Fibroblast of the aortic adventitia (primary cell): ENCODE data around the gene GMDS. TPM values are rescaled to one million over a fixed set of nuclear protein-coding genes. Genes with fewer than 3 reads are reported as not detected.

ENCODE experiments used
- DNase-seq: peaks from one replicate; pipeline ENCODE4 v3.0.0-alpha.2; 2010; ENCODE audit warnings: low read depth
- H3K4me3 ChIP-seq: 2 replicates; pipeline ENCODE4 v1.5.1; 2011; ENCODE audit warnings: low read depth, mild to moderate bottlenecking, control low read depth, low read length, moderate library complexity
- total RNA-seq: library from RNA; depleted of rRNA; stranded (reverse); fragments of >200 nt; gene quantifications from 2 replicates; pipeline ENCODE4 v1.2.3, GENCODE V29; 2012; ENCODE audit warnings: low replicate concordance
- TF ChIP-seq, protein P1 (sequence below): IDR thresholded peaks from 2 replicates; pipeline ENCODE4 v1.5.1; 2011; ENCODE audit warnings: mild to moderate bottlenecking, low read length, control low read depth, inconsistent platforms; ENCODE audit not compliant: insufficient read depth

Gene GMDS
- total RNA-seq, 1 donor = 15.9 TPM

DNA sequence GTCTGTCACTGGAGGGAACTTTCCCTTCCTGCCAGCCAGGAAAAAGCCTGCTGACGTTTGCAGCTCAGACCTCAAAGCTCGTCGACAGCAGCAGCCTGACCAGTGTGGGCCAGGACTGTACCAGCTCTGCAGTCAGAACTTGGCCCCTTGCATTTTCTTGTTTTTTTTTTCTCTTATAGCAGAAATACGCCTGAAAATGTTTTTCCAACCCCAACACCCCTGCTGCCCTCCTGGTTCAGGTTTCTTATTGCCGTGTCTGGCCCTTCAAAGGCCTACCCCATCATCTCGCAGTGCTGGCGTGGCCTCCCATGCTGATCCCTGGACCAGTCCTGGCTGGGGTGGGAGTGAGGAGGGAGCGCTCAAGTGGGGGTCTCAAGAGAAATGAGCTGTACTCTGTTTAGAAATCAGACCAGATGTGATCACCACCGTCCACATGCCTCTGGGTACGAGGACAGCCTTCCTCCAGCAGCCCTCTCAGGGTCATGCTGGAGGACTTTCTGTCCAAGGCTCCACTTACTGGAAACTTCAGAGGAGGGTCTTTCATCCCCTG is 466.6 kb downstream of the GMDS start:
- H3K4me3 ChIP-seq = no peak overlapping the region
- TF ChIP-seq, protein P1, sequence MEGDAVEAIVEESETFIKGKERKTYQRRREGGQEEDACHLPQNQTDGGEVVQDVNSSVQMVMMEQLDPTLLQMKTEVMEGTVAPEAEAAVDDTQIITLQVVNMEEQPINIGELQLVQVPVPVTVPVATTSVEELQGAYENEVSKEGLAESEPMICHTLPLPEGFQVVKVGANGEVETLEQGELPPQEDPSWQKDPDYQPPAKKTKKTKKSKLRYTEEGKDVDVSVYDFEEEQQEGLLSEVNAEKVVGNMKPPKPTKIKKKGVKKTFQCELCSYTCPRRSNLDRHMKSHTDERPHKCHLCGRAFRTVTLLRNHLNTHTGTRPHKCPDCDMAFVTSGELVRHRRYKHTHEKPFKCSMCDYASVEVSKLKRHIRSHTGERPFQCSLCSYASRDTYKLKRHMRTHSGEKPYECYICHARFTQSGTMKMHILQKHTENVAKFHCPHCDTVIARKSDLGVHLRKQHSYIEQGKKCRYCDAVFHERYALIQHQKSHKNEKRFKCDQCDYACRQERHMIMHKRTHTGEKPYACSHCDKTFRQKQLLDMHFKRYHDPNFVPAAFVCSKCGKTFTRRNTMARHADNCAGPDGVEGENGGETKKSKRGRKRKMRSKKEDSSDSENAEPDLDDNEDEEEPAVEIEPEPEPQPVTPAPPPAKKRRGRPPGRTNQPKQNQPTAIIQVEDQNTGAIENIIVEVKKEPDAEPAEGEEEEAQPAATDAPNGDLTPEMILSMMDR = no peak
- DNase-seq = no peak

DNA sequence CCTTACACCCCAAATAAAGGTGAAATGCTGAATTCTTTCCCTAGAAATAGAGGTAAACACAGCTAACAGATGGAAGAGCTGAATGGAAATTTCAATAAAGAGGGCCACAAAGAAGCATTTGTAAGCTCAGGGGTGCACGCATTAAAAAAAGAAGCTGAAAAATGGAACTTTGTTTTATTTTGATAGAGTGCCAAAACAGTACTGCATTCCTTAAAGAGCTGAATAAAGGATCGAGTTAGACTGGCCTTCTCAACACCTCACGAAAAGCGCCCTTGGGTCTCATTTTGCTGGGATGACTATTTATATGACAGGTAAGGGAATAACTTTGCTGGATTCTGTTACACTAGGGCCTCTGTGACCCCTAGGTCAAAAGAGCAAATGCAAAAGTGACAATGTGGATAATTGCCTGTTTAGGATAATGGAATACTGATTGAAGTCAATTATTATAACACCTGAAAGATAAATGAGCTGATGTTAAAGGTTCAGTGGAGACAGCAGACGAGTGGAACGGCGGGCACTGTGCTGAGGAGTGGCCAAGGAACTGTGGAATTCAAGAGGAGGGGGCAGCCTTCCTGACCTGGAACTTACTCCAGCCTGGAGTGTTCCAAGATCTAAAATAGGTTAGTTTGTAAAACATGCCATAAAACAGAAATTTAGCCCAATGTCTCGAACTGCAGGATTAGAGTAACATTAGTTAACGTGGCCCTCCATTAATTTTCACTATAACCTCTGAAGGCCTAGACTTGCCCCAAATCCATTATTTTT is 467.3 kb downstream of the GMDS start:
- no peak overlapping the region for H3K4me3 ChIP-seq
- TF ChIP-seq, protein P1 = no peak

DNA sequence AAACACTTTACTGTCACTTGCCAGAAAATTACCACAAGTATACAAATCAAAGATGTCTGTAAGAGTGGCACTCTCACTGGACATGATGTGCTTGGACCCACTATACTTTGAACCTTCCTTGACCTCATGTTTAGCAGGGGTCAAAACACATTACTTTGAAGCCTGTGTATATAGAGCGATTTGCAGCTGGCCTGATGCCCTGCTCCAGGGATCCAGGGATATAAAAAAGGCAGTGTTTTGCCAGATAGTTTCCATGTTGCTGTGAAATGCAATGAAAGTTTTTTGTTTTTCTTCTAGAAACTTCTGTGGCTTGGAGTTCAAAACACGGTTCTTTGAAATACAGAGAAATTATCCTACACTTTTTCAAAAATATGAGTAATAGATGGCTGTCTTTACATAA is 470.0 kb downstream of the GMDS start:
- TF ChIP-seq, protein P1 = no peak
- DNase-seq = no peak
- H3K4me3 ChIP-seq = no peak overlapping the region

More for the DNA sequence above, 467.3 kb downstream of the GMDS start:
- no peak for DNase-seq

DNA sequence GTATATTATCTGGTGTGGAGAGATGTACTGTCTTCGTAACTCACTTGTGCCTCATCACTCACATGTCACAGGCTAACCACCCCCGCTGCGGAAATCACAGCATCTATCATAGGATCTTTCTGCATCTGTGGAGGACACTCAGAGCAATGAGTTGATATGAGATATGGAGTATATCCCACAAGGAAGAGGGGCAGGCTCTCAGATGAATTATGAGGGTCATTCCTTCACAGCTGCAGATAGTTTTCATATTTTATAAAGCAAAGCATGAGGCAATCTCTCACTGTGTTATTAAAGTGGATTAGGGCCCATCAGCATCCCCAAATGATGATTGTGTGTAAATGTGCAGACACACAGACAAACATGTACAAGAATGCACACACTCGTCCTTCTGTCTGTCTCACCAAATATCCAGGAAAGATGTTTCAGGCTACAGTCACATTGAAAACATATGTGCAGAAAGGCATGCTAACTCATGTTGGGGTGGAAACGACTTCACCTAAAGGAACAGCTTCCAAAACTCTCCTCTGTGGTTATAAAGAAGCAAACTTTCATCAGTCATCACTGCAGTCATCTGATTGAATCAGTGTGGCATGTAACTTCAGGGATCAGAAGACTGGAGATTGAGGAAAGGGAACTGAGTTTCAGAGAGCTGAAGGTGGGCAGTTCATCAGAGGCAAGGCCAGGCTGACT is 471.0 kb downstream of the GMDS start:
- TF ChIP-seq, protein P1 = no peak
- no peak for DNase-seq

GRCh38 chr6:1773700-1774099 is 471.7 kb downstream of the GMDS start:
- H3K4me3 ChIP-seq = no peak overlapping the region
- DNase-seq = no peak
- TF ChIP-seq, protein P1 = no peak

More for the DNA sequence above, 471.0 kb downstream of the GMDS start:
- no peak overlapping the region for H3K4me3 ChIP-seq

DNA sequence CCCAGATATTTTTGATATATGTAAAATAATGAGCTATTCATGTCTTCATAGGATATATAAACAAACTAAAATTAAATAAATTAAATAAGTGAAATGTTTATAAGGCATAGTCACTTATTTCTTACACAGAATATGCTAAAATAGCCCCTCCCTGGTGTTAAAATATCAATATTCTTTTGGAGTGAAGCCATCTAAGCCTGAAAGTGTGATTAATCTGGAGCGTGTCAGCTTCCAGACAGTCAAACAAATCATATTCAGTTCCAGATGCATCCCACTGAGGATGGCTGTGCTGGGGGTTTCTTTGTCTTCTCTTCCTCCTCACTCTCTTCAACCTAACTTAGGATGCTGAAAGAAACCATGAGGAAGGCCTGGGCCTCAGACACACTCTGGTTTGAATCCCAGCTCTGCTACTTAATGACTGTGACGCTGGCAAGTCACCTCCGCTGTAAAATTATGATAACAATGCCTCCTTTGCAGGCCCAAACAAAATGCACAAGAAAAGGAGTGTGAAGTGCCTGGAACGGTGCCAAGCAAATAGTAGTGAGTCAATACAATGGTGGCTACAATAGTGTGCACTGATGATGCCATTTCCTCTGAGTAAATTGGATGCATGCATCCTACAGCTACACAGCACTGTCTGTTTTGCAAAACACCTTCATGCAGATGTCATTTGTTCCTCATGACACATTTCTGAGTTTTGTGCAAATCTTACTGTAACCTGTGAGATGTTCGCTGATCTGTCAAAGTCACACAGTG is 474.3 kb downstream of the GMDS start:
- DNase-seq = peak; percentile 31
- TF ChIP-seq, protein P1 = no peak
- no peak overlapping the region for H3K4me3 ChIP-seq
